HCT116 (cell line): ENCODE measurements around the gene CR1L. TPM values are rescaled to one million over a fixed set of nuclear protein-coding genes. Genes with fewer than 3 reads are reported as not detected.

Source experiments
- ATAC-seq: fragments of 200-7000 bp; cut with Tn5 transposase; 2 replicates; pipeline ENCODE4 v1.9.1; 2020; ENCODE audit warnings: mild to moderate bottlenecking, moderate library complexity
- BruUV-seq: library from RNA; stranded (reverse); fragments of 400-500 nt; replicated peaks from 2 replicates; lab custom pipeline; 2021; lab: Mats Ljungman, UMichigan
- CTCF ChIA-PET: fragments of 300-600 bp; sonication (Branson Sonifier 250); formaldehyde crosslinking; loops from one replicate; lab custom pipeline; 2021; ENCODE audit warnings: antibody characterized with exemption; lab: Charles Lee
- POLR2A ChIA-PET: fragments of 300-600, 350-600 bp; sonication (Branson Sonifier 250); formaldehyde crosslinking; loops from one replicate; lab custom pipeline; 2021; ENCODE audit warnings: antibody characterized with exemption; lab: Charles Lee
- RAD21 ChIA-PET, 2 experiments: fragments of 300-600 bp; sonication (Branson Sonifier 250); formaldehyde crosslinking; loops; one replicate each; lab custom pipeline; 2023; ENCODE audit warnings: low total read pairs in 2 of 2; ENCODE audit not compliant: uncharacterized antibody in 2 of 2, unreplicated experiment in 2 of 2, low non-redundant PET in 1 of 2; lab: Charles Lee
- DNase-seq: peaks from one replicate; pipeline ENCODE4 v3.0.0-alpha.2; 2010; ENCODE audit warnings: low read depth, low spot score
- H2AFZ ChIP-seq: fragments of 200-600 bp; shearing (Covaris generic), sonication (generic); 2 replicates; pipeline ENCODE4 v1.6.1; 2017; ENCODE audit warnings: low read depth, mixed run types, mixed read lengths, antibody characterized with exemption, low read length; ENCODE audit not compliant: poor library complexity, severe bottlenecking
- H3K27ac ChIP-seq: 2 replicates; pipeline ENCODE4 v1.5.1; 2012; ENCODE audit warnings: low read depth, low read length
- H3K27me3 ChIP-seq: fragments of 200-600 bp; sonication (generic); 2 replicates; pipeline ENCODE4 v1.6.1; 2016; ENCODE audit warnings: mixed run types, low read length, mixed read lengths; ENCODE audit not compliant: insufficient read depth
- H3K36me3 ChIP-seq, 2 experiments: fragments of 200-500 bp in 1 of 2; fragments of 200-600 bp in 1 of 2; sonication (Bioruptor generic) in 1 of 2; sonication (generic) in 1 of 2; 2 replicates each; pipeline versions ENCODE4 v1.5.1 to v1.6.1; 2014 to 2016; ENCODE audit warnings: low read length in 2 of 2, inconsistent platforms in 1 of 2, mixed read lengths in 1 of 2, mixed run types in 1 of 2; ENCODE audit not compliant: insufficient read depth in 2 of 2, control insufficient read depth in 1 of 2
- H3K4me1 ChIP-seq, 2 experiments: fragments of 200-600 bp in 1 of 2; sonication (generic) in 1 of 2; 2 replicates each; pipeline versions ENCODE4 v1.5.1 to v1.6.1; 2012 to 2017; ENCODE audit warnings: low read length in 2 of 2, inconsistent platforms in 1 of 2, mild to moderate bottlenecking in 1 of 2, mixed read lengths in 1 of 2, mixed run types in 1 of 2, moderate library complexity in 1 of 2; ENCODE audit not compliant: insufficient read depth in 2 of 2, control insufficient read depth in 1 of 2
- H3K4me2 ChIP-seq: fragments of 200-600 bp; sonication (generic); 2 replicates; pipeline ENCODE4 v1.6.1; 2017; ENCODE audit warnings: mixed run types, low read length, mixed read lengths
- H3K4me3 ChIP-seq, 2 experiments: fragments of 200-600 bp in 1 of 2; sonication (generic) in 1 of 2; replicated peaks in 1 of 2; 2 replicates each; pipeline ENCODE4 v1.5.1; 2011 to 2016; ENCODE audit warnings: low read length in 2 of 2, control low read depth in 1 of 2, low read depth in 1 of 2, mild to moderate bottlenecking in 1 of 2, mixed read lengths in 1 of 2, mixed run types in 1 of 2
- H3K79me2 ChIP-seq: fragments of 200-600 bp; sonication (generic); 2 replicates; pipeline ENCODE4 v1.6.1; 2017; ENCODE audit warnings: mild to moderate bottlenecking, mixed run types, low read length, moderate library complexity, mixed read lengths; ENCODE audit not compliant: insufficient read depth
- H3K9ac ChIP-seq: fragments of 200-600 bp; sonication (generic); 2 replicates; pipeline ENCODE4 v1.6.1; 2016; ENCODE audit warnings: low read length, mixed read lengths
- H3K9me2 ChIP-seq: fragments of 200-600 bp; sonication (generic), shearing (Covaris generic); 2 replicates; pipeline ENCODE4 v1.6.1; 2017; ENCODE audit warnings: mixed run types, mild to moderate bottlenecking, moderate library complexity; ENCODE audit not compliant: insufficient read depth
- H3K9me3 ChIP-seq, 2 experiments: fragments of 200-500 bp in 1 of 2; fragments of 200-600 bp in 1 of 2; sonication (Bioruptor generic) in 1 of 2; sonication (generic) in 1 of 2; 2 replicates each; pipeline ENCODE4 v1.6.1; 2014 to 2017; ENCODE audit warnings: low read length in 2 of 2, mixed read lengths in 2 of 2, inconsistent platforms in 1 of 2, low read depth in 1 of 2, mild to moderate bottlenecking in 1 of 2, mixed run types in 1 of 2, moderate library complexity in 1 of 2; ENCODE audit not compliant: control insufficient read depth in 1 of 2, insufficient read depth in 1 of 2
- H4K20me1 ChIP-seq: fragments of 200-600 bp; sonication (generic), shearing (Covaris generic); 2 replicates; pipeline ENCODE4 v1.6.1; 2017; ENCODE audit warnings: mixed run types, mild to moderate bottlenecking, moderate library complexity; ENCODE audit not compliant: insufficient read depth
- CBX3 ChIP-seq: IDR thresholded peaks from 2 replicates; pipeline ENCODE4 v1.6.1; 2012; ENCODE audit warnings: low read depth
- EGR1 ChIP-seq: IDR thresholded peaks from 2 replicates; pipeline ENCODE4 v1.6.1; 2012; ENCODE audit warnings: low read depth
- EZH2phosphoT487 ChIP-seq: fragments of 200-600 bp; IDR thresholded peaks from 2 replicates; pipeline ENCODE4 v1.6.1; 2018; ENCODE audit warnings: antibody characterized with exemption, borderline replicate concordance
- FOSL1 ChIP-seq: IDR thresholded peaks from 2 replicates; pipeline ENCODE4 v1.6.1; 2012; ENCODE audit warnings: low read depth
- MAX ChIP-seq: IDR thresholded peaks from 2 replicates; pipeline ENCODE4 v1.6.1; 2012
- POLR2AphosphoS5 ChIP-seq: IDR thresholded peaks from 2 replicates; pipeline ENCODE4 v1.6.1; 2011; ENCODE audit warnings: mild to moderate bottlenecking, low read depth, low read length, moderate library complexity
- SRF ChIP-seq: IDR thresholded peaks from 2 replicates; pipeline ENCODE4 v1.6.1; 2012; ENCODE audit warnings: low read depth
- ZFX ChIP-seq: fragments of 450-650 bp; IDR thresholded peaks from 2 replicates; pipeline ENCODE4 v1.6.1; 2017
- intact Hi-C: fragments of 100-400 bp; cut with micrococcal nuclease; formaldehyde crosslinking; loops from 2 replicates; pipeline ENCODE4 v1.10.0; 2022
- total RNA-seq: library from RNA; stranded (reverse); gene quantifications from one replicate; pipeline ENCODE4 v1.2.1, GENCODE V29; 2021; ENCODE audit not compliant: unreplicated experiment
- TF ChIP-seq, protein P1 (sequence below): IDR thresholded peaks from 2 replicates; pipeline ENCODE4 v1.6.1; 2012; ENCODE audit warnings: low read depth

The CR1L gene
- total RNA-seq, 1 experiment from 2014 or later: 0.15 TPM

GRCh38 chr1:207648334-207649209, 3.6 kb downstream of the CR1L start:
- POLR2A ChIA-PET: no interaction called here
- no peak overlapping the region for H3K9ac ChIP-seq
- no peak overlapping the region for H3K27ac ChIP-seq
- no peaks in the 10 kb centered on the region for H3K27me3 ChIP-seq
- CTCF ChIA-PET: no interaction called here
- ATAC-seq: no peak
- H3K36me3 ChIP-seq: no peaks in the 10 kb centered on the region
- H2AFZ ChIP-seq: no peak overlapping the region
- BruUV-seq: no TSS peak
- RAD21 ChIA-PET: no interaction called here
- H3K4me1 ChIP-seq: no peaks in the 10 kb centered on the region
- no peak overlapping the region for H3K4me2 ChIP-seq
- no peak overlapping the region for H3K4me3 ChIP-seq
- H3K9me2 ChIP-seq: no peaks in the 10 kb centered on the region
- no peaks in the 10 kb centered on the region for H3K9me3 ChIP-seq
- TF ChIP-seq POLR2AphosphoS5 (no peak), CBX3 (no peak), ZFX (no peak), FOSL1 (no peak), SRF (no peak), MAX (no peak), EGR1 (no peak), EZH2phosphoT487 (no peak)
- TF ChIP-seq, protein P1, sequence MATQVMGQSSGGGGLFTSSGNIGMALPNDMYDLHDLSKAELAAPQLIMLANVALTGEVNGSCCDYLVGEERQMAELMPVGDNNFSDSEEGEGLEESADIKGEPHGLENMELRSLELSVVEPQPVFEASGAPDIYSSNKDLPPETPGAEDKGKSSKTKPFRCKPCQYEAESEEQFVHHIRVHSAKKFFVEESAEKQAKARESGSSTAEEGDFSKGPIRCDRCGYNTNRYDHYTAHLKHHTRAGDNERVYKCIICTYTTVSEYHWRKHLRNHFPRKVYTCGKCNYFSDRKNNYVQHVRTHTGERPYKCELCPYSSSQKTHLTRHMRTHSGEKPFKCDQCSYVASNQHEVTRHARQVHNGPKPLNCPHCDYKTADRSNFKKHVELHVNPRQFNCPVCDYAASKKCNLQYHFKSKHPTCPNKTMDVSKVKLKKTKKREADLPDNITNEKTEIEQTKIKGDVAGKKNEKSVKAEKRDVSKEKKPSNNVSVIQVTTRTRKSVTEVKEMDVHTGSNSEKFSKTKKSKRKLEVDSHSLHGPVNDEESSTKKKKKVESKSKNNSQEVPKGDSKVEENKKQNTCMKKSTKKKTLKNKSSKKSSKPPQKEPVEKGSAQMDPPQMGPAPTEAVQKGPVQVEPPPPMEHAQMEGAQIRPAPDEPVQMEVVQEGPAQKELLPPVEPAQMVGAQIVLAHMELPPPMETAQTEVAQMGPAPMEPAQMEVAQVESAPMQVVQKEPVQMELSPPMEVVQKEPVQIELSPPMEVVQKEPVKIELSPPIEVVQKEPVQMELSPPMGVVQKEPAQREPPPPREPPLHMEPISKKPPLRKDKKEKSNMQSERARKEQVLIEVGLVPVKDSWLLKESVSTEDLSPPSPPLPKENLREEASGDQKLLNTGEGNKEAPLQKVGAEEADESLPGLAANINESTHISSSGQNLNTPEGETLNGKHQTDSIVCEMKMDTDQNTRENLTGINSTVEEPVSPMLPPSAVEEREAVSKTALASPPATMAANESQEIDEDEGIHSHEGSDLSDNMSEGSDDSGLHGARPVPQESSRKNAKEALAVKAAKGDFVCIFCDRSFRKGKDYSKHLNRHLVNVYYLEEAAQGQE: no peak
- no peak for DNase-seq
- no peaks in the 10 kb centered on the region for H4K20me1 ChIP-seq
- intact Hi-C loops: no loop called here
- H3K79me2 ChIP-seq: no peaks in the 10 kb centered on the region
